IMR-90 (cell line): ENCODE measurements around the gene NTN4.

Source experiments
- CEBPB ChIP-seq: IDR thresholded peaks from 2 replicates; pipeline ENCODE4 v1.6.1; 2012; ENCODE audit warnings: low read depth, low read length, improper control_type of control experiment
- MAZ ChIP-seq: IDR thresholded peaks from 2 replicates; pipeline ENCODE4 v1.6.1; 2012; ENCODE audit warnings: low read depth, mild to moderate bottlenecking, low read length, improper control_type of control experiment, moderate library complexity, borderline replicate concordance
- MXI1 ChIP-seq: IDR thresholded peaks from 2 replicates; pipeline ENCODE4 v1.6.1; 2012; ENCODE audit warnings: low read depth, mild to moderate bottlenecking, low read length, moderate library complexity, borderline replicate concordance
- NFE2L2 ChIP-seq: fragments of 150-350 bp; IDR thresholded peaks from 2 replicates; pipeline ENCODE4 v1.6.1; 2016; ENCODE audit warnings: low read depth, mild to moderate bottlenecking, low read length
- POLR2A ChIP-seq: IDR thresholded peaks from 2 replicates; pipeline ENCODE4 v1.6.1; 2012; ENCODE audit warnings: mild to moderate bottlenecking, low read depth, low read length
- RAD21 ChIP-seq: IDR thresholded peaks from 2 replicates; pipeline ENCODE4 v1.6.1; 2012; ENCODE audit warnings: low read length, improper control_type of control experiment
- RCOR1 ChIP-seq: IDR thresholded peaks from 2 replicates; pipeline ENCODE4 v1.6.1; 2012; ENCODE audit warnings: mild to moderate bottlenecking, low read length, improper control_type of control experiment; ENCODE audit not compliant: insufficient replicate concordance
- SMC3 ChIP-seq: fragments of 150-350 bp; IDR thresholded peaks from 2 replicates; pipeline ENCODE4 v1.6.1; 2016; ENCODE audit warnings: low read depth, mild to moderate bottlenecking, antibody characterized with exemption, low read length, moderate library complexity
- TF ChIP-seq, protein P1 (sequence below): conservative IDR thresholded peaks from 2 replicates; pipeline ENCODE4 v1.5.1; 2012; ENCODE audit warnings: mild to moderate bottlenecking, low read depth, low read length, improper control_type of control experiment
- TF ChIP-seq, protein P2 (sequence below): fragments of 150-350 bp; IDR thresholded peaks from 2 replicates; pipeline ENCODE4 v1.6.1; 2017; ENCODE audit warnings: mild to moderate bottlenecking, antibody characterized with exemption, low read length, low read depth

DNA sequence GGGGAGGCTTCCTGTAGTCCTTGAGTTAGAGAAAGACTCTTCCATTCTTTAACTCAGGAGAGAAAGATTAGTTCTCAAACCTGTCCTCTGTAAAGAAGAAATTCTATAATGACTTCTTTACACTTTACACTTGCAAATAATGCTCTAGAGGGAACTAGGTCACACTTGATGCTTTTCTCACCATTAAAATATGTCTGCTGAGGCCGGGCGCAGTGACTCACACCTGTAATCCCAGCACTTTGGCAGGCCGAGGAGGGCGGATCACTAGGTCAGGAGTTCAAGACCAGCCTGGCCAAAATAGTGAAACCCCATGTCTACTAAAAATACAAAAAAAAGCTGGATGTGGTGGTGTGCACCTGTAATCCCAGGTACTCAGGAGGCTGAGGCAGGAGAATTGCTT, 6.3 kb downstream of the NTN4 start:
- TF ChIP-seq, protein P1, sequence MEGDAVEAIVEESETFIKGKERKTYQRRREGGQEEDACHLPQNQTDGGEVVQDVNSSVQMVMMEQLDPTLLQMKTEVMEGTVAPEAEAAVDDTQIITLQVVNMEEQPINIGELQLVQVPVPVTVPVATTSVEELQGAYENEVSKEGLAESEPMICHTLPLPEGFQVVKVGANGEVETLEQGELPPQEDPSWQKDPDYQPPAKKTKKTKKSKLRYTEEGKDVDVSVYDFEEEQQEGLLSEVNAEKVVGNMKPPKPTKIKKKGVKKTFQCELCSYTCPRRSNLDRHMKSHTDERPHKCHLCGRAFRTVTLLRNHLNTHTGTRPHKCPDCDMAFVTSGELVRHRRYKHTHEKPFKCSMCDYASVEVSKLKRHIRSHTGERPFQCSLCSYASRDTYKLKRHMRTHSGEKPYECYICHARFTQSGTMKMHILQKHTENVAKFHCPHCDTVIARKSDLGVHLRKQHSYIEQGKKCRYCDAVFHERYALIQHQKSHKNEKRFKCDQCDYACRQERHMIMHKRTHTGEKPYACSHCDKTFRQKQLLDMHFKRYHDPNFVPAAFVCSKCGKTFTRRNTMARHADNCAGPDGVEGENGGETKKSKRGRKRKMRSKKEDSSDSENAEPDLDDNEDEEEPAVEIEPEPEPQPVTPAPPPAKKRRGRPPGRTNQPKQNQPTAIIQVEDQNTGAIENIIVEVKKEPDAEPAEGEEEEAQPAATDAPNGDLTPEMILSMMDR: no peak
- TF ChIP-seq POLR2A (no peak), SMC3 (no peak), CEBPB (no peak), MAZ (no peak), RCOR1 (no peak), NFE2L2 (no peak), RAD21 (no peak), MXI1 (no peak)
- TF ChIP-seq, protein P2, sequence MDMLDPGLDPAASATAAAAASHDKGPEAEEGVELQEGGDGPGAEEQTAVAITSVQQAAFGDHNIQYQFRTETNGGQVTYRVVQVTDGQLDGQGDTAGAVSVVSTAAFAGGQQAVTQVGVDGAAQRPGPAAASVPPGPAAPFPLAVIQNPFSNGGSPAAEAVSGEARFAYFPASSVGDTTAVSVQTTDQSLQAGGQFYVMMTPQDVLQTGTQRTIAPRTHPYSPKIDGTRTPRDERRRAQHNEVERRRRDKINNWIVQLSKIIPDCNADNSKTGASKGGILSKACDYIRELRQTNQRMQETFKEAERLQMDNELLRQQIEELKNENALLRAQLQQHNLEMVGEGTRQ: no peak
